Hepatocyte (in vitro differentiated cells): Measurements from ENCODE around the gene RAPGEF5. TPM values are rescaled to one million over a fixed set of nuclear protein-coding genes. Genes with fewer than 3 reads are reported as not detected.

ENCODE experiments used
- DNase-seq: peaks from one replicate; pipeline ENCODE4 v3.0.0-alpha.2; 2016; ENCODE audit warnings: low spot score
- H2AFZ ChIP-seq: fragments of 200-600 bp; sonication (generic); 2 replicates; pipeline ENCODE4 v1.6.0; 2016; ENCODE audit warnings: antibody characterized with exemption, mild to moderate bottlenecking
- H3K27ac ChIP-seq: fragments of 200-600 bp; sonication (generic); 2 replicates; pipeline ENCODE4 v1.5.1; 2016; ENCODE audit warnings: mild to moderate bottlenecking
- H3K27me3 ChIP-seq: fragments of 200-600 bp; sonication (generic); 2 replicates; pipeline ENCODE4 v1.6.1; 2016
- H3K36me3 ChIP-seq: fragments of 200-600 bp; sonication (generic); replicated peaks from 2 replicates; pipeline ENCODE4 v1.5.1; 2016; ENCODE audit warnings: low read depth; ENCODE audit not compliant: insufficient read depth
- H3K4me1 ChIP-seq: fragments of 200-600 bp; sonication (generic); 2 replicates; pipeline ENCODE4 v1.5.1; 2016; ENCODE audit warnings: mild to moderate bottlenecking, moderate library complexity; ENCODE audit not compliant: insufficient read depth
- H3K4me2 ChIP-seq: fragments of 200-600 bp; sonication (generic); 2 replicates; pipeline ENCODE4 v1.6.0; 2016
- H3K4me3 ChIP-seq: fragments of 200-600 bp; sonication (generic); 2 replicates; pipeline ENCODE4 v1.5.1; 2016; ENCODE audit warnings: mild to moderate bottlenecking
- H3K79me2 ChIP-seq: fragments of 200-600 bp; sonication (generic); 2 replicates; pipeline ENCODE4 v1.6.0; 2017; ENCODE audit warnings: mild to moderate bottlenecking
- H3K9me2 ChIP-seq: fragments of 200-600 bp; sonication (generic); replicated peaks from 2 replicates; pipeline ENCODE4 v1.6.0; 2017; ENCODE audit warnings: mild to moderate bottlenecking; ENCODE audit not compliant: insufficient read depth
- H3K9me3 ChIP-seq: fragments of 200-600 bp; sonication (generic); 2 replicates; pipeline ENCODE4 v1.5.1; 2016; ENCODE audit warnings: low read depth, mild to moderate bottlenecking
- H4K20me1 ChIP-seq: fragments of 200-600 bp; sonication (generic); 2 replicates; pipeline ENCODE4 v1.6.0; 2016; ENCODE audit warnings: mild to moderate bottlenecking; ENCODE audit not compliant: insufficient read depth, poor library complexity, severe bottlenecking
- CTCF ChIP-seq: fragments of 200-600 bp; sonication (generic); IDR thresholded peaks from 2 replicates; pipeline ENCODE4 v1.5.1; 2016; ENCODE audit warnings: antibody characterized with exemption, mild to moderate bottlenecking; ENCODE audit not compliant: poor library complexity
- EZH2 ChIP-seq: fragments of 200-600 bp; sonication (generic); IDR thresholded peaks from 2 replicates; pipeline ENCODE4 v1.6.1; 2016; ENCODE audit warnings: antibody characterized with exemption, mild to moderate bottlenecking, borderline replicate concordance
- EZH2phosphoT487 ChIP-seq: fragments of 200-600 bp; sonication (generic); IDR thresholded peaks from one replicate; pipeline ENCODE4 v1.6.1; 2018; ENCODE audit warnings: antibody characterized with exemption, mild to moderate bottlenecking, low read depth, moderate library complexity; ENCODE audit not compliant: unreplicated experiment, severe bottlenecking
- WGBS: methylation state at CpG from one replicate; pipeline ENCODE4 v1.1.6; 2016; ENCODE audit warnings: low lambda C conversion rate; ENCODE audit errors: missing lambda C conversion rate; 5-methylcytosine and 5-hydroxymethylcytosine counted together
- polyA plus RNA-seq: library from polyadenylated mRNA; unstranded; fragments of >200 nt; fragmentation: Nextera tagmentation; extraction: Ambion mirVana; gene quantifications from 2 replicates; pipeline ENCODE4 v1.2.1, GENCODE V29; 2016
- total RNA-seq: library from RNA; depleted of rRNA; stranded (reverse); fragments of >200 nt; gene quantifications from 2 replicates; pipeline ENCODE4 v1.2.3, GENCODE V29; 2014

The RAPGEF5 gene
- total and polyA plus RNA-seq, 2 experiments from 2014 or later: 5.2 to 14.5 TPM

- Histone ChIP-seq H3K4me1 (peaks cover 4% of the 10 kb centered on the region), H2AFZ (no peak overlapping the region), H3K9me3 (no peaks in the 10 kb centered on the region), H3K4me3 (no peak overlapping the region), H3K36me3 (no peaks in the 10 kb centered on the region), H3K4me2 (no peak overlapping the region), H3K27me3 (no peaks in the 10 kb centered on the region), H3K27ac (no peak overlapping the region), H3K9me2 (no peaks in the 10 kb centered on the region), H3K79me2 (peaks cover 4% of the 10 kb centered on the region), H4K20me1 (no peaks in the 10 kb centered on the region)
- no peak for TF ChIP-seq EZH2
- no peak for TF ChIP-seq CTCF
- TF ChIP-seq EZH2phosphoT487: no peak
- no peak for DNase-seq
- 97% methylated on average over 4 of the region's 4 CpGs for WGBS
Observed at GRCh38 chr7:22316914-22317313, 40.0 kb downstream of the RAPGEF5 start.

DNA sequence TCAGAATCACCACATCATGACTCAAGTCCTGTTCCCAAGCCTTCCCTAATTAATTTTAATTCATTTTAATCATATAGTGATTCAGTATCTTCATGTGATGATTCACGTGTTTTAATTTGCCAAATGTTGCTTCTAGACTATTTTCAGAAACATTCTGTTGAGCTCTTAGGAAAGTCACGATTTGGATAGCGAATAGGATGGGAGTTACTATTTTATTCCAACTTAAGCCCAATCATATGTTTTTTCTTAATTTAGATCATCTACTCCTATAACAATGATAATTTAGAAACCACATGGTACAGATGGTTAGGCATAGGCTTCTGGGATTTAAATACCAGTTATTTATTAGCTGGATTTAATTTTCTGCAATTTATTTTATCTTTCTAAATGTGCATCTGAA lies 49.1 kb downstream of the RAPGEF5 start:
- Histone ChIP-seq H3K27me3 (no peaks in the 10 kb centered on the region), H3K4me2 (no peak overlapping the region), H3K27ac (no peak overlapping the region), H3K9me3 (no peaks in the 10 kb centered on the region), H3K4me1 (no peaks in the 10 kb centered on the region), H3K9me2 (no peaks in the 10 kb centered on the region), H3K79me2 (no peaks in the 10 kb centered on the region), H4K20me1 (no peaks in the 10 kb centered on the region), H3K4me3 (no peak overlapping the region), H3K36me3 (no peaks in the 10 kb centered on the region), H2AFZ (no peak overlapping the region)
- WGBS: 85% methylated on average over 3 of the region's 3 CpGs
- TF ChIP-seq CTCF (no peak), EZH2 (no peak), EZH2phosphoT487 (no peak)
- no peak for DNase-seq

GRCh38 chr7:22305706-22306105 lies 51.2 kb downstream of the RAPGEF5 start:
- Histone ChIP-seq H3K9me2 (no peaks in the 10 kb centered on the region), H3K36me3 (no peaks in the 10 kb centered on the region), H3K4me3 (no peak overlapping the region), H3K4me2 (no peak overlapping the region), H2AFZ (no peak overlapping the region), H3K79me2 (no peaks in the 10 kb centered on the region), H3K27me3 (no peaks in the 10 kb centered on the region), H3K27ac (no peak overlapping the region), H4K20me1 (no peaks in the 10 kb centered on the region), H3K4me1 (no peaks in the 10 kb centered on the region), H3K9me3 (no peaks in the 10 kb centered on the region)
- 93% methylated on average over 2 of the region's 2 CpGs for WGBS
- DNase-seq: no peak
- TF ChIP-seq EZH2phosphoT487: no peak
- TF ChIP-seq EZH2: no peak
- no peak for TF ChIP-seq CTCF

- no peaks in the 10 kb centered on the region for H3K9me3 ChIP-seq
- WGBS: 78% methylated on average over 1 of the region's 1 CpG
- H3K4me2 ChIP-seq: no peak overlapping the region
- no peaks in the 10 kb centered on the region for H3K27me3 ChIP-seq
- H3K27ac ChIP-seq: no peak overlapping the region
- no peaks in the 10 kb centered on the region for H4K20me1 ChIP-seq
- no peaks in the 10 kb centered on the region for H3K4me1 ChIP-seq
- H3K36me3 ChIP-seq: no peaks in the 10 kb centered on the region
- TF ChIP-seq EZH2: no peak
- no peak for TF ChIP-seq CTCF
- TF ChIP-seq EZH2phosphoT487: no peak
- no peaks in the 10 kb centered on the region for H3K9me2 ChIP-seq
- H3K4me3 ChIP-seq: no peak overlapping the region
- H2AFZ ChIP-seq: no peak overlapping the region
- no peaks in the 10 kb centered on the region for H3K79me2 ChIP-seq
- no peak for DNase-seq
Observed at GRCh38 chr7:22302951-22303423, 54.0 kb downstream of the RAPGEF5 start.
